Measurements from ENCODE around the gene CYP2D6. TPM values are rescaled to one million over a fixed set of nuclear protein-coding genes. Genes with fewer than 3 reads are reported as not detected.

Gene CYP2D6
- total RNA-seq: under 0.01 and 0.56 TPM in 2 replicates

DNA sequence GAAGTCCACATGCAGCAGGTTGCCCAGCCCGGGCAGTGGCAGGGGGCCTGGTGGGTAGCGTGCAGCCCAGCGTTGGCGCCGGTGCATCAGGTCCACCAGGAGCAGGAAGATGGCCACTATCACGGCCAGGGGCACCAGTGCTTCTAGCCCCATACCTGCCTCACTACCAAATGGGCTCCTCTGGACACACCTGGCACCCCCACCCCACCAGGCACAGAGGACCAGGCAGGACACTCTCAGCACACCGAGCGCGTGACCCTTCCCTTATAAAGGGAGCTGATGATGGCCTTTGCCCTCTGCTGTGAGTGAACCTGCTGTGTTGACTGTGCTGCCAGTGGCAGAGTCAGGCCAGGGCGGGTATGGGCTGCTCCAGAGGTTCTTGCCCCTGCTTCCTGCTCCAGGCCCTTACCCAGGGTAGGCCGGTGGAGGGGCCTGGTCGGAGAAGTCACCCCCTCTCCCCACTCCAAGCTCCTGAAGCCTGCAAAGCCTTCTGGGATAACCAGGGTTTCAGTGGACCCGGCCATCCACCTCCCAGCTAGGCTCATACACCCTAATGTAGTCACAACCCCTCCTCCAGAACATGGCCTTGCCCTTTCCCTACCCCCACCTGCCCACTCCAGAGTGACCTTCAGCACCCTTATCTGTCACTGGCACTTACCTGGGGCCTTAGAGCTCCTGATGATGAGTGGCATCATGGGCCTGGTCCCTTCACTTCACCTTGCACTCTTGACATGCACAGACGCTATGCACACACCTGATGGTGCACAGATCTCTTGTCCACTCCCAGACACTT, at the start of gene CYP2D6:
Gene CYP2D6, minus strand, starts transcription at position 172 of the 793 bp plus-strand sequence. Its CDS starts 19 bp downstream, at position 153.

GRCh38 chr22:42090596-42091454, 39.8 kb downstream of the CYP2D6 start, which contains the start of gene NDUFA6:
Gene NDUFA6, minus strand, starts transcription at chr22:42090772. Its CDS starts 28 bp downstream, at chr22:42090744.

GRCh38 chr22:42079319-42080251, 51.0 kb downstream of the CYP2D6 start, which contains the start of gene SMDT1:
Gene SMDT1, plus strand, starts transcription at chr22:42079700. Its CDS starts 69 bp downstream, at chr22:42079769.

Other genes with a start within 250 kb of the CYP2D6 start
- gene SHISA8, start 215.7 kb downstream of the CYP2D6 start, total RNA-seq: not detected in 2 replicates
- under 0.01 TPM in 1 of 2 replicates, not detected in the other for gene TNFRSF13C, start 204.0 kb downstream of the CYP2D6 start, total RNA-seq
- 3.4 and 30.1 TPM in 2 replicates for gene CENPM, start 183.7 kb downstream of the CYP2D6 start, total RNA-seq
- under 0.01 TPM in 1 of 2 replicates, not detected in the other for gene SEPTIN3, start 161.4 kb downstream of the CYP2D6 start, total RNA-seq
- 0.19 and 0.56 TPM in 2 replicates for gene WBP2NL, start 132.0 kb downstream of the CYP2D6 start, total RNA-seq
- gene NAGA, start 60.0 kb downstream of the CYP2D6 start, total RNA-seq: 22.0 and 27.1 TPM in 2 replicates
- 16.5 and 17.5 TPM in 2 replicates for gene PHETA2, start 56.6 kb downstream of the CYP2D6 start, total RNA-seq
- 2.0 and 3.3 TPM in 2 replicates for gene SMDT1, start 51.1 kb downstream of the CYP2D6 start, total RNA-seq
- gene NDUFA6, start 40.0 kb downstream of the CYP2D6 start, total RNA-seq: 31.3 and 47.7 TPM in 2 replicates
- 18.3 and 25.5 TPM in 2 replicates for gene TCF20, start 139.8 kb upstream of the CYP2D6 start, total RNA-seq

Data from regular cardiac myocyte (primary cell).